Astrocyte of the cerebellum (primary cell): ENCODE data around the gene NUB1.

Experiments used
- DNase-seq: peaks from one replicate; pipeline ENCODE4 v3.0.0-alpha.2; 2011; ENCODE audit warnings: low read depth
- H3K4me3 ChIP-seq: 2 replicates; pipeline ENCODE4 v1.5.1; 2011; ENCODE audit warnings: mild to moderate bottlenecking, low read depth, low read length, moderate library complexity
- in situ Hi-C: cut with HindIII; loops from 2 replicates; pipeline ENCODE4 v1.10.0; 2017; ENCODE audit warnings: low sequenced_read_pairs
- TF ChIP-seq, protein P1 (sequence below): IDR thresholded peaks from 2 replicates; pipeline ENCODE4 v1.5.1; 2012; ENCODE audit warnings: low read length, low read depth, moderate library complexity, mild to moderate bottlenecking; ENCODE audit errors: missing control alignments

NUB1 gene

DNA sequence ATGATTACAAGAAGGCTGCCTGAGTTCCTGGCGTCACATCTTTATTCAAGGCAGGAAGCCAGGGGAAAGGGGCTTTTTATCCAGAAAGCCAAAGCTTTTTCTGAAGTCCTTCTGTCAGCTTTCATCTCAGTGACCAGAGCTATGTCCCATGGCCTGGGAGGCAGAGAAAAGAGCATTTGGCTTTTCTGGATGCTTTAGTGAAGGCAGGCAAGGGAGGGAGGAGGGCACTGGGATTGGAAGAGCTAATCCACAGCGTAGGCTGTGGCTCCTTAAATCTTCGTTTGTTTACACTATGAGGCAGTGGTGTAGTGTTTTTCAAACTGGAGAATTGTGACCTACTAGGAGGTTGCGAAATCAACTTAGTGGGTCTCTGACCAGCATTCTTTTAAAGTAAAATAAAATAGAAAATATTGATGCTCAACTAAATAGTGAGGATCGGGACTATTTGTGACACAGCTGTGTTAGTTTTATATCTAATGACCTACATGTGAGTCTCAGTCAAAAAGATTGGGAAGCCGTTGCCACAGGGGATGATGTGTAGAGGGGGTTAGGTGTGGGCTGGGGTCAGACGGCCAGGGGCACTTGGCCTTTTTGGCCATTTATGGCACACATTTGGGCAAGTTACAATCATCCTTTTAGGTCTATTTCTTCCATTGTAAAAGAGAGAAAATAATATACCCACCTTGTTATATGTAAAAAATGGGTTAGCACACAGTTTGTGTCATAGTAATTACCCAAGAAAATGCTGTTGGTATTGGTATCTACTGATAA, 84.2 kb downstream of the NUB1 start:
- peak; percentile 62 for DNase-seq
- in situ Hi-C loops, result no loop called here
- TF ChIP-seq, protein P1, sequence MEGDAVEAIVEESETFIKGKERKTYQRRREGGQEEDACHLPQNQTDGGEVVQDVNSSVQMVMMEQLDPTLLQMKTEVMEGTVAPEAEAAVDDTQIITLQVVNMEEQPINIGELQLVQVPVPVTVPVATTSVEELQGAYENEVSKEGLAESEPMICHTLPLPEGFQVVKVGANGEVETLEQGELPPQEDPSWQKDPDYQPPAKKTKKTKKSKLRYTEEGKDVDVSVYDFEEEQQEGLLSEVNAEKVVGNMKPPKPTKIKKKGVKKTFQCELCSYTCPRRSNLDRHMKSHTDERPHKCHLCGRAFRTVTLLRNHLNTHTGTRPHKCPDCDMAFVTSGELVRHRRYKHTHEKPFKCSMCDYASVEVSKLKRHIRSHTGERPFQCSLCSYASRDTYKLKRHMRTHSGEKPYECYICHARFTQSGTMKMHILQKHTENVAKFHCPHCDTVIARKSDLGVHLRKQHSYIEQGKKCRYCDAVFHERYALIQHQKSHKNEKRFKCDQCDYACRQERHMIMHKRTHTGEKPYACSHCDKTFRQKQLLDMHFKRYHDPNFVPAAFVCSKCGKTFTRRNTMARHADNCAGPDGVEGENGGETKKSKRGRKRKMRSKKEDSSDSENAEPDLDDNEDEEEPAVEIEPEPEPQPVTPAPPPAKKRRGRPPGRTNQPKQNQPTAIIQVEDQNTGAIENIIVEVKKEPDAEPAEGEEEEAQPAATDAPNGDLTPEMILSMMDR, result no peak
- no peak overlapping the region for H3K4me3 ChIP-seq

DNA sequence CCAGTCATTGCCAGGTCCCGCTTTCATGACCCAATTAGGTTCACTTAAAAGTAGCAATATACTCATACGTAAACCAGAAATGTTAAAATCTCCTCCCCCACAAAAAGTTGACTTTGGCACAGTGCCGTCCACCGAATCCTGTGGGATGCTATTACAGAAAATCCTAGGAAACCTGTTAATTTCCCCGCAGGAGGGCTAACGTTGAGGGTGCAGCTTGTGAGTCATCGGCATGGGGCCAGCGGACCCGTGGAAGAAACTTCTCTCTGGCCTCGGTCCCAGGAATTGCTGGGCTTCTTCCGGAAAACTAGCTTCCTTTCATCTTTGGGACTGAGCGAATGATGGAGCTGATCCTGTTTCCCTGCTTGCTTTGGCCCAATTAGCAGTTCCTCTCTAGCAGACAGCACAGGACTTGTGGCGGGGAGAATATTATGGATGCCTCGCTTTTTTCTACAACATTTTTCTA, 84.9 kb downstream of the NUB1 start:
- TF ChIP-seq, protein P1, result no peak
- peak; percentile 98 for DNase-seq
- in situ Hi-C loops, result no loop called here
- no peak overlapping the region for H3K4me3 ChIP-seq

DNA sequence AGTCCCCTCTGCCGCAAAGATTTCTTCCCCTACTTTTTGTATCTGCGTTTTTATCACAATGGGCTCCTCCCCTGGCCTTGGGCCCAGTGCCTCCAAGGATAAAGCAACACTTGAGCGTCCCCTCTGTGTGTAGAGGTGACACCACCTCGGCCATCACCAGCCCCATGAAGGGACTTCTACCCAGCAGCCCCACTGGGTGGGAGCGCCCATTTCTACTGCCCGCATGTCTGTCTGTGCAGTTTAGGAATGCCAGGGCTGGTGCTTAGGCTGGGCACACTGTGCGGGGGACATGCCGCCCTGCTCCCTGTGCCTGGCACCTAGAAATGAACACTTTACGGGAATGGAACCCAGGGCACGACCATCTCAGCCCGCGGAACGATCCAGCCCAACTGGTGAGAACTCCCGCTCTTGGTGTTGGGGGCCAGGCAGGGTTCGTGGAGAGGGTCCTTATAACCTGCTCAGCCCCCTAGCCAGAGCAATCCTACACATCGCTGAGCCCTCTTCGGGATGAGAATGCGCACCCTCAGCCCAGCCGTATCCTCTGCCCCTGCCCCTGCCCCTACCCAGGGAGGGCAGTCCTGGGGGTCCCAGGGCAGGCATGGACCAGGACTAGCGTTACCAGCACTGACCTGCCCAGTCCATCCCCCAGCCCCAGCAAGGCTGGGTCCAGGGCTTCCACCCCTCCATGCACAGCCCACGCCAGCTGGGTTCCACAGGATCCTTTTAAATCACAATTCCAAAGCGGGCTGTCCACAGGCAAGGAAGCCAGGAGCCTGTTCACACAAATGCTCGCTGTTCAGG, 85.5 kb downstream of the NUB1 start:
- H3K4me3 ChIP-seq, result no peak overlapping the region
- in situ Hi-C loops, result no loop called here
- DNase-seq, result no peak
- TF ChIP-seq, protein P1, result no peak

DNA sequence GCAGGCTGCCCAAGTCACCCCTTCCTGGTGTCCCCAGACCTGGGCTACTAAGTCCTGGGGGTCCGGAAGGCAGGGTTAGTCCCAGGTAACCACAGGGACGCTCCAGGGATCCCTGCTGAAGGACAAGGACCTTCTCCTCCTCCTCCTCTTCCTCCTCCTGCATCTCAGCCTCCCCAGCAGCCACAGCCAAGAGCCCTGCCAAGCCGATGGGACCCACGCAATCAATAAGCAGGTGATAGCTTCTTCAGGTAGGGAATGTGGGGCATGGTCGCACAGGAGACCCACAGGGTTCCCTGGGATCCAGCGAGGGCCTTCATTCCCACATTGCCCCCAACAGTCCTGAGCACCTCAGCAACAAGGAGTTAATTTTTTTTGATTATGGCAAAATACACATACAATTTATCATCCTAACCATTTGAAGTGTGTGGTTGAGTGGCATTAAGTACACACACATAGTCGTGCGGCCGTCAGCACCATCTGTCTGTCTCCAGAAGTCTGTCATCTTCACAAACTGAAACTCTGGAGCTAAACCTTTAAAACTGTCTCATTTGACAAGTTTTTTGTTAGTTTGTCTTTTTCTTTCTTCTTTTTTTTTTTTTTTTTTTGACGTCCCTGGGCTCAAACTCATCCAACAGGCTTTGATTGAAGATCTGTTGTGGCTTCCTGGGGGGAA, 86.2 kb downstream of the NUB1 start:
- in situ Hi-C loops, result no loop called here
- TF ChIP-seq, protein P1, result no peak
- no peak for DNase-seq

More for the DNA sequence above, 86.2 kb downstream of the NUB1 start:
- H3K4me3 ChIP-seq, result no peak overlapping the region
